ENCODE data around the gene TP53AIP1. TPM values are rescaled to one million over a fixed set of nuclear protein-coding genes. Genes with fewer than 3 reads are reported as not detected.

Gene TP53AIP1
- total and polyA plus RNA-seq, 10 of the 15 experiments (the other 5 are each of a cell fraction or from before 2014, with no cell fraction given), result 0.01 TPM; not detected in 9

DNA sequence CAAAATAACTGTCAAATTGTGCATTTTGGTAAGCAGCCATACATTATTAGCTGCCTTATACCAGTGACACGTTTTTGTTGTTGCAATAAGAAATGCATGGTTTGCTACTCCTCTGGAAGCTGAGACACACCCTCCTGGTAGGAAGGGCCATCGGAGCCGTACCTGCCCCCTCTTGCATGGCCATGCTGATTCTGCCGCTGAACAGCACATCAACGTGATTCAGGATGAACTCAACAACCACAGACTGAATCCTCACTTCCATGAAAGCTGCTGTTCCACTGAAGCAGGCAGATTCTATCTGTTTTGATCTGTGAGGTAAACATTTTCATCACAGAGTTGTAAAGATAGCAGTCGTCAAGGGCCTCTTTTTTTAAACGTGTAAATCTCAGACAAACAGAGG, 38.6 kb upstream of the TP53AIP1 start (continued):
- TF ChIP-seq CBX3 (IDR thresholded peaks at IDR 0.05; ENCODE audit: borderline replicate concordance, low read depth), result no peak
- no peak for TF ChIP-seq HDAC6 (IDR thresholded peaks at IDR 0.05; ENCODE audit: unreplicated experiment)

DNA sequence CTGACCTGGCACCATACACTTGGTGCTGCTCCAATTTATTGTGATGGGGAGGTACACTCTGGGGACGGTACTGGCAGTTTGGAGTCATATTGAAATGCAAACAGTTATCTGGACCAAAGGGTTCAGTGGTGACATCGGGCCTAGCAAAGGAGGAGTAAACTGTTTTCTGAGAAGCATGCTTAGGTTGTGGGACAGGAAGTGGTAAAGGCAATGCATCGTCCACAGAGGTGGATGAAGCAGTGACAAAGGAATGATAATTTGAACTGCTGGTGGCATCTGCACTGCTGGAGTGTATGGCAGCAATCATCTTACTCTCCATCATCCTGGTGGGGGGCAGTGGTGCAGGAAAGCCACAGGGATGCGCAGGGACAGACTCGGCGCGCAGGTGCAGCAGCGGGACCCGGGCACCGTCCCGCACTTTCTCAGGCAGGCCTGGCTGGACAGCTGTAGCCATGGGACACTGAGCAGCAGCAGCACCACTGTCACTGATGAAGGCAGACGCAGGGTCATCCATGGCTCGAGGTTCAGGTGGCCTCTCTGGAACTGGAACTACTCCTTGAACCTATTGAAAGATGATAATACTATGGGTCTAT, 28.0 kb upstream of the TP53AIP1 start:
- Histone ChIP-seq H3K4me3 (no peak overlapping the region), H3K27me3 (replicated peaks in 1 of 2; ENCODE audit: control insufficient read depth in 2 of 2, insufficient read depth in 2 of 2, low read length in 1 of 2) (no peaks in the 10 kb centered on the region), H3K79me2 (ENCODE audit: control insufficient read depth, insufficient read depth, low read length) (no peaks in the 10 kb centered on the region), H2AFZ (ENCODE audit: control insufficient read depth, low read depth, low read length) (no peak overlapping the region), H3K4me2 (ENCODE audit: control insufficient read depth, insufficient read depth) (no peak overlapping the region), H3K4me1 (ENCODE audit: control insufficient read depth, insufficient read depth, low read length) (0 out of 2 replicates have a peak, but pooled peaks cover under 1% of the 10 kb centered on the region), H3K27ac (ENCODE audit: control insufficient read depth, insufficient read depth) (no peak overlapping the region), H3K36me3 (ENCODE audit: control insufficient read depth in 2 of 2, insufficient read depth in 2 of 2, low read length in 1 of 2) (no peaks in the 10 kb centered on the region; a peak in 1 of 4 replicates), H4K20me1 (ENCODE audit: control insufficient read depth, insufficient read depth) (no peaks in the 10 kb centered on the region), H3K9me3 (replicated peaks; ENCODE audit: control insufficient read depth, insufficient read depth, low read length) (no peaks in the 10 kb centered on the region), H3K9ac (ENCODE audit: control insufficient read depth, insufficient read depth, low read length) (no peak overlapping the region)
- DNase-seq (ENCODE audit: low read depth, low spot score) (no peak), ATAC-seq (no peak), FAIRE-seq (no peak)
- intact Hi-C loops (cut with micrococcal nuclease; ENCODE audit: unreplicated experiment) (no loop called here), in situ Hi-C loops (cut with MboI) (no loop called here)
- BruUV-seq (replicated peaks), result no TSS peak
- TF ChIP-seq ZNF207 (IDR thresholded peaks at IDR 0.05; ENCODE audit: borderline replicate concordance) (no peak), RB1 (IDR thresholded peaks at IDR 0.05; ENCODE audit: borderline replicate concordance) (no peak), ZBED1 (IDR thresholded peaks at IDR 0.05; ENCODE audit: borderline replicate concordance) (no peak), EZH2 (IDR thresholded peaks at IDR 0.05; ENCODE audit: borderline replicate concordance, control insufficient read depth, low read depth, low read length) (no peak), ASH2L (IDR thresholded peaks at IDR 0.05; ENCODE audit: borderline replicate concordance, low read depth) (no peak)
- TF ChIP-seq, protein P1, sequence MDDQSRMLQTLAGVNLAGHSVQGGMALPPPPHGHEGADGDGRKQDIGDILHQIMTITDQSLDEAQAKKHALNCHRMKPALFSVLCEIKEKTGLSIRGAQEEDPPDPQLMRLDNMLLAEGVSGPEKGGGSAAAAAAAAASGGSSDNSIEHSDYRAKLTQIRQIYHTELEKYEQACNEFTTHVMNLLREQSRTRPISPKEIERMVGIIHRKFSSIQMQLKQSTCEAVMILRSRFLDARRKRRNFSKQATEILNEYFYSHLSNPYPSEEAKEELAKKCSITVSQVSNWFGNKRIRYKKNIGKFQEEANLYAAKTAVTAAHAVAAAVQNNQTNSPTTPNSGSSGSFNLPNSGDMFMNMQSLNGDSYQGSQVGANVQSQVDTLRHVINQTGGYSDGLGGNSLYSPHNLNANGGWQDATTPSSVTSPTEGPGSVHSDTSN (IDR thresholded peaks at IDR 0.05; ENCODE audit: insufficient replicate concordance, low read depth, low read length), result no peak
- ChIA-PET SMC1A (ENCODE audit: uncharacterized antibody, unreplicated experiment) (no interaction called here), POLR2A (no interaction called here), RAD21 (ENCODE audit: unreplicated experiment) (no interaction called here), CTCF (interaction anchor here (1.0 kb wide), 1 partner anchor 15 kb away, joined by 3 read pairs; no protein-coding TSS in a partner anchor)
- WGBS (ENCODE audit: insufficient coverage, insufficient replicate concordance, low lambda C conversion rate, missing lambda C conversion rate), result 60% methylated on average over 13 of the region's 13 CpGs

Measured in GM12878 (cell line).